CD14-positive monocyte (primary cell): ENCODE measurements around the gene MDH1. TPM values are rescaled to one million over a fixed set of nuclear protein-coding genes. Genes with fewer than 3 reads are reported as not detected.
A peak's percentile ranks its signal among the peaks of the same experiment; 100 is the strongest.

Experiments
- DNase-seq, 3 donors: peaks; one replicate each; pipeline ENCODE4 v3.0.0-alpha.2; 2011 to 2022
- H2AFZ ChIP-seq: 2 replicates; pipeline ENCODE4 v1.6.0; 2012; ENCODE audit warnings: mild to moderate bottlenecking, low read depth, low read length, inconsistent platforms; ENCODE audit not compliant: insufficient read depth, poor library complexity, severe bottlenecking
- H3K27ac ChIP-seq, 2 donors: 1 replicate in 1 of 2; 2 replicates in 1 of 2; pipeline ENCODE4 v1.5.1; 2012 to 2013; ENCODE audit warnings: low read length in 2 of 2, control low read depth in 1 of 2, inconsistent platforms in 1 of 2, low read depth in 1 of 2, mild to moderate bottlenecking in 1 of 2
- H3K27me3 ChIP-seq, 2 donors: one replicate each; pipeline versions ENCODE4 v1.6.0 to v1.6.1; 2011 to 2013; ENCODE audit warnings: low read length in 2 of 2; ENCODE audit not compliant: control insufficient read depth in 2 of 2, insufficient read depth in 2 of 2
- H3K36me3 ChIP-seq, 2 donors: replicated peaks in 1 of 2; 1 replicate in 1 of 2; 2 replicates in 1 of 2; pipeline versions ENCODE4 v1.5.1 to v1.6.1; 2012 to 2013; ENCODE audit warnings: low read length in 2 of 2, control low read depth in 1 of 2, inconsistent platforms in 1 of 2, mild to moderate bottlenecking in 1 of 2; ENCODE audit not compliant: insufficient read depth in 2 of 2, control insufficient read depth in 1 of 2
- H3K4me1 ChIP-seq, 2 donors: 1 replicate in 1 of 2; 2 replicates in 1 of 2; pipeline versions ENCODE4 v1.5.1 to v1.6.1; 2012 to 2013; ENCODE audit warnings: low read length in 2 of 2, control low read depth in 1 of 2, inconsistent platforms in 1 of 2, mild to moderate bottlenecking in 1 of 2, moderate library complexity in 1 of 2; ENCODE audit not compliant: insufficient read depth in 2 of 2, control insufficient read depth in 1 of 2
- H3K4me2 ChIP-seq: replicated peaks from 2 replicates; pipeline ENCODE3; 2012; ENCODE audit warnings: low read length, moderate library complexity, mild to moderate bottlenecking; ENCODE audit not compliant: poor library complexity, severe bottlenecking; ENCODE audit errors: extremely low read depth
- H3K4me3 ChIP-seq, 3 experiments: fragments of 200-600 bp in 1 of 3; sonication (generic) in 1 of 3; replicated peaks in 1 of 3; 1 replicate in 2 of 3; 2 replicates in 1 of 3; pipeline ENCODE4 v1.5.1; 2011 to 2013; ENCODE audit warnings: low read length in 3 of 3, mild to moderate bottlenecking in 3 of 3, control low read depth in 2 of 3, low read depth in 2 of 3, inconsistent platforms in 1 of 3, moderate library complexity in 1 of 3
- H3K79me2 ChIP-seq: 2 replicates; pipeline ENCODE4 v1.6.0; 2012; ENCODE audit warnings: mild to moderate bottlenecking, control low read depth, inconsistent platforms, low read length, moderate library complexity; ENCODE audit not compliant: insufficient read depth
- H3K9ac ChIP-seq: 2 replicates; pipeline ENCODE4 v1.6.0; 2017; ENCODE audit warnings: low read length, mild to moderate bottlenecking; ENCODE audit not compliant: insufficient read depth, poor library complexity, severe bottlenecking
- H3K9me3 ChIP-seq, 2 donors: replicated peaks in 1 of 2; 1 replicate in 1 of 2; 2 replicates in 1 of 2; pipeline versions ENCODE4 v1.5.1 to v1.6.1; 2012 to 2013; ENCODE audit warnings: low read length in 2 of 2, control low read depth in 1 of 2; ENCODE audit not compliant: control insufficient read depth in 1 of 2, insufficient read depth in 1 of 2
- H4K20me1 ChIP-seq: 2 replicates; pipeline ENCODE4 v1.6.0; 2012; ENCODE audit warnings: mild to moderate bottlenecking, low read length, control low read depth, moderate library complexity; ENCODE audit not compliant: insufficient read depth
- H3K27ac Mint-ChIP-seq, 7 donors: one replicate each; pipeline ENCODE4 v1.8.0; 2020; ENCODE audit warnings: mild to moderate bottlenecking in 7 of 7, mixed read lengths in 7 of 7, moderate library complexity in 6 of 7, inconsistent platforms in 2 of 7
- H3K27me3 Mint-ChIP-seq, 3 donors: one replicate each; pipeline ENCODE4 v1.8.0; 2021 to 2022; ENCODE audit warnings: low read depth in 3 of 3, mild to moderate bottlenecking in 3 of 3, mixed read lengths in 3 of 3, moderate library complexity in 3 of 3, inconsistent platforms in 1 of 3
- H3K36me3 Mint-ChIP-seq, 2 donors: one replicate each; pipeline ENCODE4 v1.8.0; 2020; ENCODE audit warnings: mixed read lengths in 2 of 2, inconsistent platforms in 1 of 2, mild to moderate bottlenecking in 1 of 2
- H3K4me1 Mint-ChIP-seq: one replicate; pipeline ENCODE4 v1.8.0; 2020; ENCODE audit warnings: mild to moderate bottlenecking, mixed read lengths
- H3K4me3 Mint-ChIP-seq, 2 donors: one replicate each; pipeline ENCODE4 v1.8.0; 2020; ENCODE audit warnings: mild to moderate bottlenecking in 2 of 2, mixed read lengths in 2 of 2, moderate library complexity in 1 of 2
- H3K9me3 Mint-ChIP-seq, 7 donors: one replicate each; pipeline ENCODE4 v1.8.0; 2020 to 2022; ENCODE audit warnings: mixed read lengths in 7 of 7, mild to moderate bottlenecking in 6 of 7, moderate library complexity in 6 of 7, inconsistent platforms in 2 of 7
- WGBS: methylation state at CpG from one replicate; pipeline ENCODE4 v1.1.5; 2013; ENCODE audit warnings: missing lambda C conversion rate; ENCODE audit not compliant: insufficient coverage; 5-methylcytosine and 5-hydroxymethylcytosine counted together
- intact Hi-C, 2 donors: fragments of 100-400 bp; cut with micrococcal nuclease; formaldehyde crosslinking; loops; one replicate each; pipeline versions ENCODE4 v1.15.0 to v1.15.1; 2023
- polyA plus RNA-seq, 3 donors: library from polyadenylated mRNA; depleted of rRNA in 1 of 3; unstranded in 2 of 3; stranded (reverse) in 1 of 3; fragments of 300-500 nt in 2 of 3; fragments of >200 nt in 1 of 3; fragmentation: Illumina TruSeq in 2 of 3; gene quantifications; 1 replicate in 2 of 3; 2 replicates in 1 of 3; pipeline ENCODE4 v1.2.3, GENCODE V29; 2012 to 2021
- TF ChIP-seq, protein P1 (sequence below): fragments of 200-600 bp; IDR thresholded peaks from one replicate; pipeline ENCODE4 v1.8.0; 2022; ENCODE audit warnings: antibody characterized with exemption, mild to moderate bottlenecking

Gene MDH1
- polyA plus RNA-seq, 3 donors: 63.2 to 218 (median 197) TPM

DNA sequence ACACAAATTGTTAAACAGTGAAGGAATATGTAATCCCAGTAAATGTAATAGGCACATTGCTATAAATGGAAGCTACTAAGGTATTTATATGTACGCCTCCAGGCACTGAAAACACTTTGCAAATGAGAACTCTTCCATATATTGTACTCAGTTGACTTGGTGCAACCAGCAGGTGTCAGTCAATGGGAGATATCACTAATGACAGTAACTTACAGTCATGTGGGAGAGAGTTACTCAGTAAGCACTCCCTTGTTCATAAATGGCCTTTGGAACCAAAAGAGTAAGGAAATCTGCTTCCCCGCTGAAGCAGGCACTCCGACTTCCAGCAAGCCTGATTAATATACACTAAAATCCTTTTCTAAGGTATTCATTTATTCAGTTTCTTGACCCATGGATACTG lies 5.9 kb downstream of the MDH1 start:
- WGBS: no CpG with 5 or more reads among the region's 3 CpGs
- no peaks in the 10 kb centered on the region for H3K9me3 Mint-ChIP-seq
- H4K20me1 ChIP-seq: peaks cover 13% of the 10 kb centered on the region
- TF ChIP-seq, protein P1, sequence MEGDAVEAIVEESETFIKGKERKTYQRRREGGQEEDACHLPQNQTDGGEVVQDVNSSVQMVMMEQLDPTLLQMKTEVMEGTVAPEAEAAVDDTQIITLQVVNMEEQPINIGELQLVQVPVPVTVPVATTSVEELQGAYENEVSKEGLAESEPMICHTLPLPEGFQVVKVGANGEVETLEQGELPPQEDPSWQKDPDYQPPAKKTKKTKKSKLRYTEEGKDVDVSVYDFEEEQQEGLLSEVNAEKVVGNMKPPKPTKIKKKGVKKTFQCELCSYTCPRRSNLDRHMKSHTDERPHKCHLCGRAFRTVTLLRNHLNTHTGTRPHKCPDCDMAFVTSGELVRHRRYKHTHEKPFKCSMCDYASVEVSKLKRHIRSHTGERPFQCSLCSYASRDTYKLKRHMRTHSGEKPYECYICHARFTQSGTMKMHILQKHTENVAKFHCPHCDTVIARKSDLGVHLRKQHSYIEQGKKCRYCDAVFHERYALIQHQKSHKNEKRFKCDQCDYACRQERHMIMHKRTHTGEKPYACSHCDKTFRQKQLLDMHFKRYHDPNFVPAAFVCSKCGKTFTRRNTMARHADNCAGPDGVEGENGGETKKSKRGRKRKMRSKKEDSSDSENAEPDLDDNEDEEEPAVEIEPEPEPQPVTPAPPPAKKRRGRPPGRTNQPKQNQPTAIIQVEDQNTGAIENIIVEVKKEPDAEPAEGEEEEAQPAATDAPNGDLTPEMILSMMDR: no peak
- no peak overlapping the region for H2AFZ ChIP-seq
- H3K27ac ChIP-seq: no peak overlapping the region
- peaks cover 70% of the 10 kb centered on the region for H3K79me2 ChIP-seq
- H3K4me2 ChIP-seq: no peak overlapping the region
- H3K27me3 ChIP-seq: no peaks in the 10 kb centered on the region
- peaks cover 27 to 28% of the 10 kb centered on the region in 2 donors for H3K4me1 ChIP-seq
- no peak overlapping the region for H3K4me3 Mint-ChIP-seq
- peaks cover 31 to 58% of the 10 kb centered on the region in 2 donors for H3K36me3 ChIP-seq
- peaks cover 27% of the 10 kb centered on the region for H3K4me1 Mint-ChIP-seq
- H3K4me3 ChIP-seq: no peak overlapping the region
- no peaks in the 10 kb centered on the region for H3K9me3 ChIP-seq
- no peak overlapping the region for H3K9ac ChIP-seq
- H3K27me3 Mint-ChIP-seq: peaks cover 0 to 1% (median 0%) of the 10 kb centered on the region in 3 donors
- no peak for DNase-seq
- H3K36me3 Mint-ChIP-seq: peaks cover 23 to 40% of the 10 kb centered on the region in 2 donors
- intact Hi-C loops: no loop called here
- no peak overlapping the region for H3K27ac Mint-ChIP-seq

DNA sequence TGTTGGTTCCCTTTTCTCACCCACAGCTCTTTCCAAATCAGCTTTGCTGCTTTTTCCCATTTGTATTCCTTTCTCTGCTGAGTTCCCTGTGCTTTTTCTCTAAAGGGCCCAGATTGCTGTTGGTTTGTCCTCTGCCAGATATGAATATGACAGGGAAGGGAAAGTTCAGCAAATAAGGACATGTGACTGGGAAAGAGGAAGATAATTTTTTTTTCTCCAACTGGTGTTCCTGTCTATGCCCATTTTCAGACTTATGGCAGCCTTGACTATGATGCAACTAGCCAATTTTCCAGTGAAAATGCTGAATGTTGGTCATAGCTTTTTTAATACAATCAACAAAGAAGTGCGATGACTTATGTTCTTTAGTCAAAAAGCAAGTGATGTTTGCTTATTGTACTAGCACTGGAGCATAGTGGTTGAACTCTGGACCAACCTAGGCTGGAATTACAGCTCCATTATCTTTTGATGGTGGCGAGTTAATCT lies 7.7 kb downstream of the MDH1 start:
- Histone ChIP-seq H3K79me2 (peaks cover 54% of the 10 kb centered on the region), H3K4me3 (no peak overlapping the region), H3K4me1 (peaks cover 10 to 12% of the 10 kb centered on the region in 2 donors), H3K36me3 (peaks cover 48 to 76% of the 10 kb centered on the region in 2 donors), H3K27ac (peak overlapping the region in 1 of 2 donors; percentile 39), H2AFZ (no peak overlapping the region), H3K4me2 (no peak overlapping the region), H3K9ac (no peak overlapping the region), H3K9me3 (no peaks in the 10 kb centered on the region), H3K27me3 (no peaks in the 10 kb centered on the region), H4K20me1 (peaks cover 8% of the 10 kb centered on the region)
- WGBS: no CpG with 5 or more reads among the region's 2 CpGs
- intact Hi-C loops: no loop called here
- peaks cover 36 to 54% of the 10 kb centered on the region in 2 donors for H3K36me3 Mint-ChIP-seq
- peak in 1 of 3 donors; percentile 26 for DNase-seq
- H3K27me3 Mint-ChIP-seq: no peaks in the 10 kb centered on the region
- no peaks in the 10 kb centered on the region for H3K9me3 Mint-ChIP-seq
- H3K4me1 Mint-ChIP-seq: peaks cover 12% of the 10 kb centered on the region
- TF ChIP-seq, protein P1: no peak
- no peak overlapping the region for H3K4me3 Mint-ChIP-seq
- peak overlapping the region in 4 of 7 donors; percentile 1 to 28 (median 8) for H3K27ac Mint-ChIP-seq
